SK-N-MC (cell line): ENCODE results near the gene ITPRID1.

Source experiments
- DNase-seq: peaks from one replicate; pipeline ENCODE4 v3.0.0-alpha.2; 2011; ENCODE audit warnings: low read depth, low spot score
- H3K27ac ChIP-seq: fragments of 200-600 bp; sonication (generic); 2 replicates; pipeline ENCODE4 v1.5.1; 2016; ENCODE audit warnings: mixed run types
- H3K36me3 ChIP-seq: fragments of 200-600 bp; sonication (generic); 2 replicates; pipeline ENCODE4 v1.6.1; 2017; ENCODE audit warnings: antibody characterized with exemption, low read length, mixed read lengths; ENCODE audit not compliant: insufficient read depth
- H3K4me3 ChIP-seq: fragments of 200-600 bp; sonication (generic); 2 replicates; pipeline ENCODE4 v1.5.1; 2016
- H3K9ac ChIP-seq: fragments of 200-600 bp; sonication (generic); 2 replicates; pipeline ENCODE4 v1.8.0; 2017; ENCODE audit warnings: mixed run types, mixed read lengths; ENCODE audit not compliant: insufficient read length
- H3K9me3 ChIP-seq: fragments of 200-600 bp; sonication (generic); 2 replicates; pipeline ENCODE4 v1.6.1; 2017; ENCODE audit warnings: low read depth, mild to moderate bottlenecking, antibody characterized with exemption, low read length, moderate library complexity, mixed read lengths
- EZH2 ChIP-seq: fragments of 200-600 bp; sonication (generic); IDR thresholded peaks from one replicate; pipeline ENCODE4 v1.6.1; 2017; ENCODE audit warnings: antibody characterized with exemption
- FOXP2 ChIP-seq: optimal IDR thresholded peaks from 2 replicates; pipeline ENCODE3; 2011; ENCODE audit warnings: mild to moderate bottlenecking, moderate library complexity; ENCODE audit not compliant: insufficient read depth; ENCODE audit errors: extremely low read length, control extremely low read depth
- POLR2AphosphoS5 ChIP-seq: IDR thresholded peaks from 2 replicates; pipeline ENCODE4 v1.6.1; 2012; ENCODE audit warnings: mild to moderate bottlenecking, low read depth, low read length, borderline replicate concordance

Gene ITPRID1

DNA sequence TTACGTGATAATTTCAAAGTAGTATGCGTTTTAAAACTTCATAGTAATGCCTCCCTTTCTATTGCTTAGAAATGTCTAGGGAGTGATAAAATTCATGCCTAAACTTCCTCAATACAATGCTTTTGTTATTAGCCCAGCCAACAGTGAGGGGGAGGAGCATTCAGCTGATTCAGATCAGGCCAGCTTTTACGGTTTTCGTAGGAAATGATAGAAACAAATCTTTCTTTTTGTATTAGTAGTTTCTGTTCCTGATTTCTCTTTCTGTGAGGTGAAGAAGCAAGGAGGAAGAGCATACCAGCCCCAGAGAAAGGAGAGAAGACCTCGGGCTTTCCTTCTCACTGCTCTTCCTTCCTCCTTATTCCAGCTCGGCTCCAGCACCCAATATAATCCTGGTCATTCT lies 35.2 kb upstream of the ITPRID1 start:
- DNase-seq, result no peak
- H3K9ac ChIP-seq, result no peak overlapping the region
- TF ChIP-seq FOXP2 (no peak), EZH2 (no peak), POLR2AphosphoS5 (no peak)

DNA sequence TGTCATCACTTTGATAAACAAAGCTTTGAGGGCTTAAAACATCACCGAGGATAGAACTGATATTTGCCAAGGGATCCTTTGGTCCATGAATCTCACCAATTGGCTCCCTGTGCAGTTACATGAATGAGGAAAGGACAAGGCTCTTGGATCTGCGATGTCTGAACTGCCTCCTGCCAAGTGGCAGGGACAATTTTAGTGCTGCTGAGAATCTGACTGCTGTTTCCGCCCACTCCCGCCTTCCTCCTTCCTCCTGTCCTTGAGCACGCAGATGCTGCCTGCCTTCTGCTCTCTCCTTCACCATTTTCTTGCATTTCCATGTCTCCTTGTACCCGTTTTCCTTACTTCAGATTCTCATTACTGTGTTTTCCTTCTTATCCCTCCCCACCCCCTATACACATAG lies 26.8 kb upstream of the ITPRID1 start:
- peaks cover 4% of the 10 kb centered on the region; the same call in 1 of the 2 replicates for H3K9me3 ChIP-seq

More for the DNA sequence above, 35.2 kb upstream of the ITPRID1 start:
- no peak overlapping the region for H3K27ac ChIP-seq
- no peaks in the 10 kb centered on the region for H3K36me3 ChIP-seq
- H3K9me3 ChIP-seq, result no peaks in the 10 kb centered on the region
- no peak overlapping the region for H3K4me3 ChIP-seq

DNA sequence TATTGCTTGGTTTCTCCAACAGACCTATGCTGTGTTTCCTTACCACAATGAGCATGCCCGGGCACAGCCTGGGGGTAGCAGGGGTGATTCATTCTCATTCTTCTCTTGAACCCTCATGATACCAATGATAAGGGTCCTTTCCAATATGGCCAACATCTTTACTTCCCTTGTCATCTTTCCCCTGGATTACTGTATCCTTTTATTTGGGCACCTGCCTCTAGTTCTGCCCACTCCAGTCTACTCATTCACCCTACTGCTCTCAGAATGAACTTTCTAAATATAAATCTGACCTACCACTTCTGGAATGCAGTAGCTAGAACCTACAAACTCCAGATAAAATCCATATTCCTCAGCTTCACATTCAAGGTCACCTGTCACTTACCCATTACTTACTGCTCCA lies 26.4 kb upstream of the ITPRID1 start:
- Histone ChIP-seq H3K9ac (no peak overlapping the region), H3K9me3 (peaks cover 4% of the 10 kb centered on the region; the same call in 1 of the 2 replicates), H3K27ac (no peak overlapping the region), H3K36me3 (no peaks in the 10 kb centered on the region), H3K4me3 (no peak overlapping the region)
- DNase-seq, result no peak
- TF ChIP-seq EZH2 (no peak), POLR2AphosphoS5 (no peak), FOXP2 (no peak)

More for the DNA sequence above, 26.8 kb upstream of the ITPRID1 start:
- Histone ChIP-seq H3K4me3 (no peak overlapping the region), H3K27ac (no peak overlapping the region), H3K36me3 (no peaks in the 10 kb centered on the region), H3K9ac (no peak overlapping the region)
- DNase-seq, result no peak
- TF ChIP-seq FOXP2 (no peak), EZH2 (no peak), POLR2AphosphoS5 (no peak)

DNA sequence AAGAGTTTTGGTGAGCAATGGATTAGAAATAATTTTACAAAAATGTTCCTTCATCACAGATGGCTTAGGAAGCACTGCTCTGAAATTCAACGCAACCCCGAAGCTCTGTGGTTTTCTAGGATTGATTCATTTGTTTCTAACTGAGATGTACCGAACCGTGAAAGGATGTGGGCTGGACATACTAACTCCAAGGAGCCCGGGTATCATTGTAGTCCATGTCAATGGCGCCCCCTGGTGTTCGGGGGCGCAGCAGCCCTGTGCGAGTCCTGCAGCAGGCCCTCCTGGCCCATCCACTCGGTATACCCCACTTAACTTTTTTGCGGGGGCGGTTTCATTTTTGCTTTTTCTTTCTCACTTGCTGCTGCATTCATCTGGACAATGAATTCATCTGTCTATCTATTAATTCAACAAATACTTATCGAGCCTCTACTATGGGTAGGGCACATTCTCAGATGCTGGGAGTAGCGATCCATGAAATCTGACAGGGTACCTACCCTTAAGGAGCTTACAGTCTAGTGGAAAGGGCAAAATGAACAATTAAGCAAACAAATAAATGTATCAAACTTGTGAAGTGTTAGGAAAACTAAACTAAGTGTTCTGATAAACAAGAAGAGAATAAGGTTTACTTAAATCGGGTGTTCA lies 25.2 kb upstream of the ITPRID1 start:
- Histone ChIP-seq H3K9ac (no peak overlapping the region), H3K36me3 (no peaks in the 10 kb centered on the region), H3K9me3 (peaks cover 4% of the 10 kb centered on the region; the same call in 1 of the 2 replicates), H3K27ac (no peak overlapping the region), H3K4me3 (no peak overlapping the region)
- no peak for DNase-seq
- TF ChIP-seq FOXP2, result no peak
- no peak for TF ChIP-seq EZH2
- TF ChIP-seq POLR2AphosphoS5, result no peak

DNA sequence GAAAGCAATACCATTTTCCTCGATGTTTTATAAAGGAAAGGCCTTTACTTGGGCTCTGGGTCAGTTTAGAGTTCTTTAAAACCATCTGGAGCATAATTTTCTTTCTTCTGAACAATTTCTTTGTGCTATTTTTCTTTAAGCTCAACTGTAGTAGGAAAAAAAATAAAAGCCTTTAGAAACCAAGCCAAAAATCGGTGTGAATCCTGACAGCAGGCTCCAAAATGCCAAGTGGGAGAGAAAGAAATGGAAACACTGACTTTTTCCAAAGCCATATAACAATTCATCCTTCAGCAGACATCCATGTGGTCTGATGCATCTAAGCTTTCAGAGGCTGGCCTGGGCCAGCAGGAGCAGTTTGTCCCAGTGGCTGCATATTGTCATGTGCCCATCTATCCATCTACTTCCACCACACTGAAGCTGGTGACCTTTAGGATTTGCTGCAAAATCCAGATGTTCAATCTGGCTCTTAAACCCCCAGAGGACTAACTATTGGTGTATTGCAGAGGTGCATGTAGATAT lies 23.0 kb upstream of the ITPRID1 start:
- H3K9ac ChIP-seq, result no peak overlapping the region
- no peak overlapping the region; the same call in 1 of the 2 replicates for H3K27ac ChIP-seq
- H3K36me3 ChIP-seq, result no peaks in the 10 kb centered on the region
- no peak for TF ChIP-seq EZH2
- no peak for TF ChIP-seq POLR2AphosphoS5
- TF ChIP-seq FOXP2, result no peak
- no peaks in the 10 kb centered on the region for H3K9me3 ChIP-seq
- no peak overlapping the region for H3K4me3 ChIP-seq
- no peak for DNase-seq

DNA sequence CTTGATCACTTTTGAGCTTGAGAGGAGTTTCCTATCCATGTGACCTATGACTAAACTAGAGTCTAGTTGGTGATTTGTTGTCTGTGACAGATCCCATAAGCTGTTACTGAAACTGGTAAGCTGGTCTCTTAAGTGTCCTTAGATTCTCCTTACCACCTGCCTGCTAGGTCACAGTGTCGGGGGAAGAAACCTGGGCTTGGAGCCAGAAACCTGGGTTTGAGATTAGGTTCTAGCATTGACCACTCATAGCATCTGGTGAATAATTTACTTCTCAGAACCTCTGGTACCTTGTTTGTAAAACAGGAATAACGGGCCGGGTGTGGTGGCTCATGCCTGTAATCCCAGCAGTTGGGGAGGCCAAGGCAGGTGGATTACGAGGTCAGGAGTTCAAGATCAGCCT lies 21.8 kb upstream of the ITPRID1 start:
- Histone ChIP-seq H3K4me3 (no peak overlapping the region), H3K9ac (no peak overlapping the region), H3K27ac (no peak overlapping the region), H3K9me3 (no peaks in the 10 kb centered on the region), H3K36me3 (no peaks in the 10 kb centered on the region)
- no peak for TF ChIP-seq POLR2AphosphoS5
- TF ChIP-seq FOXP2, result no peak
- TF ChIP-seq EZH2, result no peak
- DNase-seq, result no peak

DNA sequence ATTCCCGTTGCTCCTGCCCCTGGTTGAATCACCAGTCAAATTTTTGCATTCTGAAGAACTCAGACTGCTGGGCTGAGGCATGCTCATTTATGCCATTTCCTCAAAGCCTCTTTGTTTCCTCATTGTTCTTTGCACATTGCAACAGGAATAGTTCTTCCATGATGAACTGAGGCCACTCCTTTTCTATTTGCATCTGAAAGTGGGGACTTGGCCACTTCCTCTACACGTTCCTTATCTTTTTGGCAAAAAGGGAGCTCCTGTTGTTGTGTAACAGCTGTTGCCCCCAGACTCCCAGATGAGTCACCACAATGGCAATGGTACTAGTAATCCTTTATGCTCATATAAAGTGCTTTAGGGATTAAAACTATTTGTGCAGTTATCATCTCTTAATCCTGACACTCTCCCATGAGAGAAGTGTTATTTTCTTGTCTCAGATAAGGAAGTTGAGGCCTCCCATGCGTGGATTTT lies 20.1 kb upstream of the ITPRID1 start:
- Histone ChIP-seq H3K4me3 (no peak overlapping the region), H3K9me3 (no peaks in the 10 kb centered on the region), H3K36me3 (no peaks in the 10 kb centered on the region), H3K9ac (no peak overlapping the region), H3K27ac (no peak overlapping the region; the same call in 1 of the 2 replicates)
- DNase-seq, result no peak
- TF ChIP-seq EZH2, result no peak
- TF ChIP-seq POLR2AphosphoS5, result no peak
- TF ChIP-seq FOXP2, result no peak

DNA sequence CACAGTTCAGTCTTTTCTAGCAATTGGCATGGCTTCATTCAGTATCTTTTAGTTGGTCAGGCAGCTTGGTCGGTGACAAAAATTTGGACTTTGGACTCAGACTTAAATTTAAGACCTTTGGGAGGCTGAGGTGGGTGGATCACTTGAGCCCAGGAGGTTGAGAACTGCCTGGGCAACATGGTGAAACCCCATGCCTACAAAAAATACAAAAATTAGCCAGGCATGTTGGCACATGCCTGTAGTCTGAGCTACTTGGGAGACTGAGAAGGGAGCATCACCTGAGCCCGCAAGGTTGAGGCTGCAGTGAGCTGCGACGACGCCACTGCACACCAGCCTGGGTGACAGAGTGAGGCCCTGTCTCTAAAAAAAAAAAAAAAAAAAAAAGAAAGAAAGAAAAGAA lies 19.5 kb upstream of the ITPRID1 start:
- DNase-seq, result no peak
- H3K9ac ChIP-seq, result no peak overlapping the region

DNA sequence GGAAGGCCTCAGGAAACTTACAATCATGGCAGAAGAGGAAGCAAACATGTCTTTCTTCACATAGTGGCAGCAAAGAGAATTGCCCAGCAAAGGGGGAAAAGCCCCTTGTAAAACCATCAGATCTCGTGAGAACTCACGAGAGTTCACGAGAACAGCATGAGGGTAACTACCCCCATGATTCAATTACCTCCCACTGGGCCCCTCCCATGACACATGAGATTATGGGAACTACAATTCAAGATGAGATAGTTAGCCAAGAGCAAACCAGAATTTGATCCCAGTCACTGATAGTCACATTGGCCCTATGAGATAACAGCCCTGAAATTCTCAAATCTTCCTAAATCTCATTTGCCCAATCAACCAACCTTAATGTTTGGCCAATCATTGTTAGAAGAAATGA lies 18.2 kb upstream of the ITPRID1 start:
- H3K27ac ChIP-seq, result no peak overlapping the region
- no peaks in the 10 kb centered on the region for H3K9me3 ChIP-seq
- H3K36me3 ChIP-seq, result no peaks in the 10 kb centered on the region
- no peak for DNase-seq
- H3K9ac ChIP-seq, result no peak overlapping the region
- TF ChIP-seq EZH2 (no peak), FOXP2 (no peak), POLR2AphosphoS5 (no peak)
- no peak overlapping the region for H3K4me3 ChIP-seq

More for the DNA sequence above, 19.5 kb upstream of the ITPRID1 start:
- H3K4me3 ChIP-seq, result no peak overlapping the region
- TF ChIP-seq EZH2 (no peak), POLR2AphosphoS5 (no peak), FOXP2 (no peak)
- 0 out of 2 replicates have a peak overlapping the region, but pooled peaks have one; percentile 40 for H3K27ac ChIP-seq
- no peaks in the 10 kb centered on the region for H3K36me3 ChIP-seq
- H3K9me3 ChIP-seq, result no peaks in the 10 kb centered on the region

DNA sequence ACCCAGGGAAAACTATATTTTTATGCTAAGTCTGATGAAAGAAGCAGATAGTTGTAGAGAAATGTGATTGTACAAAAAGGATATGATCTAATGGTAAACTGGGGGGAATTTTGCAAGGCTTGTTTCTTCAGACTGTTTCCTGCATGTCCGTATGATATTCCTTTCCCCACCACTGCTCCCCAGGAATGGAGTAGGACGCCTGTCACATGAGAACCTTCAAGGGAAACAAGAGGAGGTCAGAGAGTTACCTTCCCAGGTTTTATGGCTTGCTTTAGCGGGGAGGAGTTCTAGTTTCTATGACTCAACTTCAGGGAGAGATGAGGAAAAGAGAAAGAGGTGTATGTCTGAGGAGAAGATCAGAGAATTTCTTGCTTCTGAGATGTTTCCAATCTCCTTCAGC lies 16.4 kb upstream of the ITPRID1 start:
- no peak for DNase-seq
- Histone ChIP-seq H3K9ac (no peak overlapping the region), H3K4me3 (no peak overlapping the region), H3K36me3 (no peaks in the 10 kb centered on the region), H3K27ac (no peak overlapping the region), H3K9me3 (no peaks in the 10 kb centered on the region)
- no peak for TF ChIP-seq EZH2
- TF ChIP-seq POLR2AphosphoS5, result no peak
- no peak for TF ChIP-seq FOXP2
